Body of pancreas (tissue), 4 donors: ENCODE results near the gene SLC26A2. TPM values are rescaled to one million over a fixed set of nuclear protein-coding genes. Genes with fewer than 3 reads are reported as not detected.
"Not testable (repeated sequence)": the region's sequence is repeated elsewhere in the genome, so short reads cannot be mapped to it uniquely, and the experiment has no call there.

Source experiments
- ATAC-seq: fragments of 150-250 bp; one replicate; pipeline ENCODE4 v1.9.1; 2016
- DNase-seq, 4 donors: peaks; one replicate each; pipeline ENCODE4 v3.0.0-alpha.2; 2019
- H3K27ac ChIP-seq, 4 donors: fragments of 200-600 bp; sonication (generic); 1 replicate in 3 of 4; 2 replicates in 1 of 4; pipeline versions ENCODE4 v1.5.1 to v1.6.1; 2016 to 2019; ENCODE audit warnings: mild to moderate bottlenecking in 1 of 4, mixed read lengths in 1 of 4, moderate library complexity in 1 of 4
- H3K27me3 ChIP-seq, 2 donors: fragments of 200-600 bp; sonication (generic); one replicate each; pipeline ENCODE4 v1.6.0; 2016; ENCODE audit warnings: mild to moderate bottlenecking in 1 of 2
- H3K36me3 ChIP-seq, 2 donors: fragments of 200-600 bp; sonication (generic); replicated peaks in 1 of 2; 2 replicates each; pipeline ENCODE4 v1.5.1; 2016; ENCODE audit warnings: low read depth in 2 of 2; ENCODE audit not compliant: insufficient read depth in 1 of 2
- H3K4me1 ChIP-seq: fragments of 200-600 bp; sonication (generic); one replicate; pipeline ENCODE4 v1.6.0; 2016
- H3K4me3 ChIP-seq, 2 donors: fragments of 200-600 bp; sonication (generic); 1 replicate in 1 of 2; 2 replicates in 1 of 2; pipeline ENCODE4 v1.5.1; 2016 to 2019
- H3K9me3 ChIP-seq, 3 donors: fragments of 200-600 bp; sonication (generic); 1 replicate in 2 of 3; 2 replicates in 1 of 3; pipeline ENCODE4 v1.5.1; 2016
- POLR2A ChIP-seq, 3 donors: fragments of 450-650 bp; IDR thresholded peaks; one replicate each; pipeline ENCODE4 v1.6.1; 2016; ENCODE audit warnings: antibody characterized with exemption in 3 of 3, mild to moderate bottlenecking in 2 of 3
- WGBS, 2 donors: methylation state at CpG; one replicate each; pipeline ENCODE4 v1.1.5; 2017; 5-methylcytosine and 5-hydroxymethylcytosine counted together
- intact Hi-C: fragments of 100-400 bp; cut with DNase I; formaldehyde crosslinking; loops from one replicate; pipeline ENCODE4 v1.15.1; 2023
- total RNA-seq, 2 donors: library from RNA; depleted of rRNA; stranded (reverse); fragments of >200 nt; gene quantifications; one replicate each; pipeline ENCODE4 v1.1.0, GENCODE V29; 2016
- TF ChIP-seq, protein P1 (sequence below), 7 experiments: fragments of 450-650 bp in 4 of 7; fragments of 200-600 bp in 3 of 7; sonication (generic) in 3 of 7; IDR thresholded peaks; one replicate each; pipeline ENCODE4 v1.5.1; 2016 to 2019; ENCODE audit warnings: antibody characterized with exemption in 7 of 7

The SLC26A2 gene
- total RNA-seq, 2 donors from 2014 or later = 2.3 to 6.5 TPM

DNA sequence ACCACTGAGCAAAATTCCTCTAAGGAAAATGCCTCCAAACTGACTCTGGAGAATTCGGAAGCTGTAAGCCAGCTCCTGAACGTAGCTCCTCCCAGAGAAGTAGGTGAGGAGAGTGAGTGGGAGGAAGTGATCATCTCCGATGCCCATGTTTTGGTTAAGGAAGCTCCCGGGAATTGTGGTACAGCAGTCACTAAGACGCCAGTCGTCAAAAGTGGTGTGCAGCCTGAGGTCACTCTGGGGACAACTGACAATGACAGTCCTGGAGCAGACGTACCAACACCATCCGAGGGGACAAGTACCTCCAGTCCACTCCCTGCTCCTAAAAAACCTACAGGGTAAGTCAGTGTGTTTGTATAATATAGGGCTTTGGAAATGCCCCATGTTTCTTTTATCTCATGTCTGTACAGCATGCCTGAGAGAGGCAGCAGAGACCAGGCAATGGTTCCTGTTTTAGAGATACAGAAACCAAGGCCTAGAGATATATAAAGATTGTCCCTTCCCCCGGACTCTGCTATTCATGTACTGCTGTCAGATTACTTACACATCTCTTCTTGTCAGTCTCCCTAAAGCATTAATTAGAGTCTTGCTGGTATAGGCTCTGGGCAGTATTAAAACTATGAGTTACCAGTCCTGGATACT, 63.9 kb downstream of the SLC26A2 start:
- Histone ChIP-seq H3K4me3 (no peak overlapping the region), H3K27ac (no peak overlapping the region), H3K27me3 (no peaks in the 10 kb centered on the region), H3K4me1 (peaks cover 8% of the 10 kb centered on the region), H3K36me3 (peaks cover 0 to 16% of the 10 kb centered on the region in 2 donors), H3K9me3 (no peaks in the 10 kb centered on the region)
- intact Hi-C loops = no loop called here
- ATAC-seq = peak; percentile 30
- 81 to 87% methylated on average over 9 of the region's 9 CpGs for WGBS, 2 donors
- DNase-seq = no peak
- no peak for TF ChIP-seq POLR2A (IDR thresholded peaks at IDR 0.05)
- TF ChIP-seq, protein P1, sequence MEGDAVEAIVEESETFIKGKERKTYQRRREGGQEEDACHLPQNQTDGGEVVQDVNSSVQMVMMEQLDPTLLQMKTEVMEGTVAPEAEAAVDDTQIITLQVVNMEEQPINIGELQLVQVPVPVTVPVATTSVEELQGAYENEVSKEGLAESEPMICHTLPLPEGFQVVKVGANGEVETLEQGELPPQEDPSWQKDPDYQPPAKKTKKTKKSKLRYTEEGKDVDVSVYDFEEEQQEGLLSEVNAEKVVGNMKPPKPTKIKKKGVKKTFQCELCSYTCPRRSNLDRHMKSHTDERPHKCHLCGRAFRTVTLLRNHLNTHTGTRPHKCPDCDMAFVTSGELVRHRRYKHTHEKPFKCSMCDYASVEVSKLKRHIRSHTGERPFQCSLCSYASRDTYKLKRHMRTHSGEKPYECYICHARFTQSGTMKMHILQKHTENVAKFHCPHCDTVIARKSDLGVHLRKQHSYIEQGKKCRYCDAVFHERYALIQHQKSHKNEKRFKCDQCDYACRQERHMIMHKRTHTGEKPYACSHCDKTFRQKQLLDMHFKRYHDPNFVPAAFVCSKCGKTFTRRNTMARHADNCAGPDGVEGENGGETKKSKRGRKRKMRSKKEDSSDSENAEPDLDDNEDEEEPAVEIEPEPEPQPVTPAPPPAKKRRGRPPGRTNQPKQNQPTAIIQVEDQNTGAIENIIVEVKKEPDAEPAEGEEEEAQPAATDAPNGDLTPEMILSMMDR (IDR thresholded peaks at IDR 0.05) = no peak

GRCh38 chr5:150026682-150027172, 66.2 kb downstream of the SLC26A2 start:
- Histone ChIP-seq H3K27me3 (no peaks in the 10 kb centered on the region), H3K27ac (no peak overlapping the region), H3K9me3 (no peaks in the 10 kb centered on the region), H3K36me3 (peaks cover 0 to 32% of the 10 kb centered on the region in 2 donors), H3K4me3 (no peak overlapping the region), H3K4me1 (peaks cover 8% of the 10 kb centered on the region)
- ATAC-seq = no peak
- DNase-seq = no peak
- TF ChIP-seq, protein P1 (IDR thresholded peaks at IDR 0.05) = no peak
- TF ChIP-seq POLR2A (IDR thresholded peaks at IDR 0.05) = no peak
- intact Hi-C loops = no loop called here
- WGBS, 2 donors = 85 to 96% methylated on average over 4 of the region's 4 CpGs

DNA sequence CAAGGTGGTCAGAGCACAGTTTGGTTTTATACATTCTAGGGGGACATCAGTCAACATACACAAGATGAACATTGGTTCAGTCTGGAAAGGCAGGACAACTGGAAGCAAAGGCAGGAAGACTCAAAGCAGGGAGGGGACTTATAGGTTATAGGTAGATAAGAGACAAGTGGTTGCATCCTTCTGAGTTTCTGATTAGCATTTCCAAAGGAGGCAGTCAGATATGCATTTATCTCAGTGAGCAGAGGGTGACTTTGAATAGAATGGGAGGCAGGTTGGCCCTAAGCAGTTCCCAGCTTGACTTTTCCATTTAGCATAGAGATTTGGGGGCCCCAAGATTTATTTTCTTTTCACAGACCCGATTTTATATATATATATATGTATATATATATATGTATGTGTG, 67.5 kb downstream of the SLC26A2 start:
- 58 to 83% methylated on average over 1 of the region's 1 CpG for WGBS, 2 donors

DNA sequence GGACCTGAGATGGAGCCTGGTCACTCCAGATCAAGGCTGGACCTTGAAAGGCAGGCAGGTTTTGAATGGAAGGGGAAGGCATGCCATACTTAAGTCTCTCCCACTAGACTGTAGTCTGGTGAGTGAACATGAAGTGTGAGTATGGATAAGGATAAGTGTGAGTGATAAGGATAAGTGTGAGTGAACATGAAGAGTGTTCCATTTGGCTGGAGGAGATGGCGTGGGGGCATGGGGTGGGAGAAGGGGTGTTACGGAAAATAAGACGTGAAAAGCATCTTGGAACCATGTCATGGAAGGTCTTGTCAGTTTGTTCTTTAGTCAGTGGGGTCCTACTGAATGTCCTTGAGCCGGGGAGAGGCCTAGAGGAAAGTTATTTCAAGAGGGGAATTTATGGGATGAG, 72.8 kb downstream of the SLC26A2 start:
- H3K4me1 ChIP-seq = no peaks in the 10 kb centered on the region
- intact Hi-C loops = no loop called here
- ATAC-seq (no peak), DNase-seq (no peak)
- no peaks in the 10 kb centered on the region for H3K9me3 ChIP-seq
- H3K36me3 ChIP-seq = peaks cover 11 to 52% of the 10 kb centered on the region in 2 donors
- no peak overlapping the region for H3K4me3 ChIP-seq
- H3K27ac ChIP-seq = no peak overlapping the region
- WGBS, 2 donors = 90 to 93% methylated on average over 4 of the region's 4 CpGs
- H3K27me3 ChIP-seq = no peaks in the 10 kb centered on the region
- TF ChIP-seq, protein P1 (IDR thresholded peaks at IDR 0.05) = no peak
- TF ChIP-seq POLR2A (IDR thresholded peaks at IDR 0.05) = no peak

More for the DNA sequence above, 67.5 kb downstream of the SLC26A2 start:
- H3K27ac ChIP-seq, H3K4me1 ChIP-seq, H3K4me3 ChIP-seq, H3K9me3 ChIP-seq, ATAC-seq, DNase-seq, H3K27me3 ChIP-seq, intact Hi-C loops: not testable (repeated sequence)
- peaks cover 4 to 42% of the 10 kb centered on the region in 2 donors for H3K36me3 ChIP-seq

DNA sequence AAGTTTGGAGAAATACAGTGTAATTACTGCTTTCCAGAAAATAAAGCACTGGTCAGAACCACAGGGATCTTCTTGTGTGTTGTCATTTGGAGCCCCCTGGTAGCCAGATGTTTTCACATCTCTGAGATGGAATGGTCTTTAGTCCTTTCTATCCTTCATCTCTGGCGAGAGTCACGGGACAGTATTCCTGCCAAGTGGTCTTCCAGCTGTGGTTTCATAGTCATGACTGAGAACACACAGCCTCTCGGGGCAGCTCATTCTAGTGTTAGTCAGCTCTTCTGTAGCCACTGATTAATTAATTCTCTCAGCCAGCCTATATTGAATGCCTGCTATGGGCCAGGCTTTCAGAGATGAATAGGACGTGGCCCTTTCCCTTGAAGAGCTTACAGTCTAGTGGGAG, 74.1 kb downstream of the SLC26A2 start:
- Histone ChIP-seq H3K4me3 (no peak overlapping the region), H3K9me3 (no peaks in the 10 kb centered on the region), H3K27ac (no peak overlapping the region), H3K36me3 (peaks cover 11 to 54% of the 10 kb centered on the region in 2 donors), H3K27me3 (no peaks in the 10 kb centered on the region), H3K4me1 (no peaks in the 10 kb centered on the region)
- DNase-seq = peak in 1 of 4 donors; percentile 39
- TF ChIP-seq POLR2A (IDR thresholded peaks at IDR 0.05) = no peak
- TF ChIP-seq, protein P1 (IDR thresholded peaks at IDR 0.05) = no peak
- intact Hi-C loops = no loop called here
- ATAC-seq = no peak
- WGBS, 2 donors = 87 to 89% methylated on average over 4 of the region's 4 CpGs
